GM21360 (cell line): ENCODE results near the gene GMPPA.

Experiments used
- ATAC-seq: cut with Tn5 transposase; IDR thresholded peaks from one replicate; pipeline ENCODE4 v1.9.1; 2021; ENCODE audit warnings: mild to moderate bottlenecking, moderate library complexity; ENCODE audit not compliant: unreplicated experiment

Gene GMPPA

DNA sequence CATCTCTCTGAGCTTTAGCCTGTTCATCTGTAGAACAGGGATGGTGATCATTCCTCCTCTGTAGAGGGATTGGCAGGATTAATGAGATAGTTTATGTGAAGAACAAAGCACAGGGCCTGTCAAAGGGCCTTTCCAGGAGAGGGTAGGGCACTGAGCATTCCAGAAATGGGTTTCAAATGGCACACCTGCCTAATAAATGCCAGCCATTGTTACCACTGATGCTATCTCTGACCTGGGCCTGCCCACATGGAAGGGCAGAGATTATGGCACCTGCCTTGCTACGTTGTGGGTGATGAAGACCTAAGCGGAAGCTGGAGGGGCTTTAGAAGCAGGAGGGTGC is 31.0 kb upstream of the GMPPA start:
- ATAC-seq = no peak

- ATAC-seq = no peak
Measured at GRCh38 chr2:219468410-219469185, 30.1 kb upstream of the GMPPA start.

DNA sequence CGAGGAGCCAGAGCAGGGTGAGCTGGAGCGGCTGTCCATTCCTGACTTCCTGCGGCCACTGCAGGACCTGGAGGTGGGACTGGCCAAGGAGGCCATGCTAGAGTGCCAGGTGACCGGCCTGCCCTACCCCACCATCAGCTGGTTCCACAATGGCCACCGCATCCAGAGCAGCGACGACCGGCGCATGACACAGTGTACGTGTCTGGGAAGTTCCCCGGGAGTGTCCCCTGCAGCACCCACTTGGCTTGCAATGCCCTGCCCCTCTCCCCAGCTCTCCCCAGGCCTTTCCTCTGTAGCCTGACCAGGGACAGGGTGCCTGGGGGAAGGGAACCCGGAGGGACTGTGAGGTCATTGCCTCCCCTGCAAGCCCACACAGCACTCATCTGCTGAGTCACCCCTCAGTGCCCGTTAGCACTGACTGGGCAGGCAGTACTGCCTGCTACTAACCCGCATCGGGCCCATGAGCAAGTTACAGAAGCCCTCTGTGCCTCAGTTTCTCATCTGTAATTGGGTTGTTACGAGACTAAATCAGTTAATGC is 29.4 kb upstream of the GMPPA start:
- no peak for ATAC-seq

DNA sequence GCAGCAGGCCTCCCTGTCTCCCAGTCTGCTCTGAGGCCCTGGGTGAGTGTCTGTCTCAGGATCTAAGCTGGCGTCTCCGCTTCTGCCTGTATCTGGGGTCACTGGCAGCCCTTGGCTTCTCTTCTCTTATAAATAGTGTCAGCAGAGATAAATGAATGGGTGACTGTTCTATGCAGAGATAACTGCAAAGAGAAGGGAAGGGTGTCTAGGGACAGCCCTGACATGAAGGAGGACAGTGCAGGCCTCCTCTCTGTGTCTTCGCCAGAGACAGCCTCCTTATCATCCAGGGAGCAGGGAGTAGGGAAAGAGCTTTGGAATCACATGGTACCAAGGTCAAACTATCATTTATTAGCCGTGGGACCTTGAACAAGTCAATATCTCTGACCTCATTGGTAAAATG is 28.3 kb upstream of the GMPPA start:
- ATAC-seq = no peak

DNA sequence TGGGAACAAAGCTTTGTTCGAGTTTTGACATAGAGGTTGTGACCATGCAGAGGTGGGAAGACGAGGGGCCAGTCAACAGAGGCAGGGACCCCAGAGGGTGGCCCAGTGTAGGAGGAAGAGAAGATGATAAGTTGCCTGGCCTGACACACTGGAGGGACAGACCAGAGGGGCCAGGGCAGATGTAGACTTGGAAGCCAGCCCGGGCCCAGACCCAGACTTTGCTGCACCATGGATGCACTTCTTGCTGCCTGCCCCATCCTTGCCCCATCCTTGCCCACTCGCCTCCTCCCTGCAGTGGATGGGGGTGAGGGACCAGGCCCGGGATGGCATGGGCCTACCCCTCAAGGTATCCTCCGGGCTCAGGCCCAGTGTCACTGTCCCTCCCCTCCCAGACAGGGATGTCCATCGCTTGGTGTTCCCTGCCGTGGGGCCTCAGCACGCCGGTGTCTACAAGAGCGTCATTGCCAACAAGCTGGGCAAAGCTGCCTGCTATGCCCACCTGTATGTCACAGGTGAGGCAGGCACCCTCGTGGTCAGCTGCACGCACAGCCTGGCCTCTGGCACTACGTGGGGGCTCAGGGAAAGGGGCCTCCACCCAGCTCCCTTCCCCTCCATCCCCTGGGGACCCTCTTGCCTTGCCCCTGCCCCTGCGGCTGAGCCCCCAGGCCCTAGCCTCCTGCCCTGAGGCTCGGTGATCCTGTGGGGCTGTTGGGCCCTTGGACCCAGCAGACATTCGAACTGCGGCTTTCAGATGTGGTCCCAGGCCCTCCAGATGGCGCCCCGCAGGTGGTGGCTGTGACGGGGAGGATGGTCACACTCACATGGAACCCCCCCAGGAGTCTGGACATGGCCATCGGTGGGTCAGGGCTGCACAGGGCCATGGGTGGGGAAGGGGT is 27.0 kb upstream of the GMPPA start:
- ATAC-seq = no peak

GRCh38 chr2:219472629-219473187 is 26.0 kb upstream of the GMPPA start:
- ATAC-seq = no peak

GRCh38 chr2:219473511-219473910 is 25.2 kb upstream of the GMPPA start:
- no peak for ATAC-seq

DNA sequence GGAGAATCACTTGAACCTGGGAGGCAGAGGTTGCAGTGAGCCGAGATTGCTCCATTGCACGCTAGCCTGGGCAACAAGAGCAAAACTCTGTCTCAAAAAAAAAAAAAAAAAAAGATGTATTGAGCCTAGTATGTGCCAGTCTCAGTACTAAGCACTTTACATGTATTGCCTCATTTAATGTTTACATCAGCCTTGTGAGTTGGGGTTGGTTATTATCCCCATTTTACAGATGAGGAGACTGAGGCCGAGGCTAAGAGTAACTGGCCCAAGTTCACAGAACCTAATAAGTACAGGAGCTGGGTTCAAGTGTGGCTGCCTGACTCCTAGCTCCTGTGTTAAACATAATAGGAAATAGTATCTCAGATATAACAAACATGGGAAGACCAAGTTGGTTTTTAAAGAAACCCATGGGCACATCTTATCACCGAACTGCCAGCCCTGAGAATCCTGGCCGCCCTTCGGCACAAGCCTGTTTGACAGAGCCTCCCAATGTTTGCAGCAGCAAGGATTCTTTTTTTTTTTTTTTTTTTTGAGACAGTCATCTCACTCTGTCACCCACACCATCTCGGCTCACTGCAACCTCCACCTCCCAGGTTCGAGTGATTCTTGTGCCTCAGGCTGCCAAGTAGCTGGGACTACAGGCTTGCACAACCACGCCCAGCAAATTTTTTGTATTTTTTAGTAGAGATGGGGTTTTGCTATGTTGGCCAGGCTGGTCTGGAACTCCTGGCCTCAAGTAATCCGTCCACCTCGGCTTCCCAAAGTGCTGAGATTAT is 24.2 kb upstream of the GMPPA start:
- no peak for ATAC-seq

DNA sequence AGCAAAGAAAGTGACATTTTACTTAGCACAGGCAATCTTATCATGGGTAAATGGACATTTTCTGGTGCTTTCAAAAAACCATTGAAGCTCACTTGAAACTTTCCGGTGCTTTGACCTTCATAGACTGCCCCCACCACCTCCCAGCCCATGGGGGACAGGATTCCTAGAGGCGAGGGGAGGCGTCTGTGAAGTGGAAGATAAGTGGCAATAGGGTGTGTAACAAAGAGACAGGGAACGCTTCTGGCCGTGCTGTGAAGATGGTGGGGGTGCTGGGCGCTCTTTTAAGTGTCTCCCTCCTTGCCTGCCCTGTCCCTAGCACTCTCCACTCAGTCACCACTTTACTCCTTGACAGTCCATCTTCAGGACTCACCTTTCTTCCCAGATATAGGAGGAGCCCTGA is 23.4 kb upstream of the GMPPA start:
- no peak for ATAC-seq

GRCh38 chr2:219475697-219476651 is 22.7 kb upstream of the GMPPA start:
- peak; percentile 65 for ATAC-seq

DNA sequence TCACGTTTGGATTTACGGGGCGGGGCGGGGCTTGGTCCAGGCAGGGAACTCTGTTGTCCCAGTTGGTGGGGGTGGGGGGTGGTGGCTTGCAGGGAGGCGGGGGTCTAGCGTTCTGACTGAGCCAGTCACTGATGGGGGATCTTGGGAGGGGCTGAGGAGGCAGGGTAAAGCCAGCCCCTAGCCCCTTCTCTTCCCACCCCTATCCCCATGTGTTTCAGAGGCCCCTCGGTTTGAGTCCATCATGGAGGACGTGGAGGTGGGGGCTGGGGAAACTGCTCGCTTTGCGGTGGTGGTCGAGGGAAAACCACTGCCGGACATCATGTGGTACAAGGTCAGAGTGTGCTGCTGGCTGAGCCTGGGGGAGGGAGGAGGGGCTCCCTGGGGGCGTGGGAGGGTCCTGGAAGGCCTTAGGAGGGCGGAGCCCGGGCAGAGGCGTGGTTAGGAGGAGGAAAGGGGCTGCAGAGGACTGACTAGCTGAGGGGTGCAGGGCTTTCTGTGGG is 22.0 kb upstream of the GMPPA start:
- ATAC-seq = no peak

GRCh38 chr2:219477179-219477578 is 21.5 kb upstream of the GMPPA start:
- no peak for ATAC-seq

GRCh38 chr2:219477815-219478214 is 20.9 kb upstream of the GMPPA start:
- no peak for ATAC-seq

- ATAC-seq = no peak
Measured at GRCh38 chr2:219478916-219479315, 19.8 kb upstream of the GMPPA start.

GRCh38 chr2:219480004-219480403 is 18.7 kb upstream of the GMPPA start:
- ATAC-seq = no peak

GRCh38 chr2:219482674-219483405 is 15.9 kb upstream of the GMPPA start:
- no peak for ATAC-seq

- ATAC-seq = no peak
Measured at GRCh38 chr2:219483451-219484342, 15.0 kb upstream of the GMPPA start.
